Stimulated activated CD4-positive, alpha-beta T cell treated with anti-CD3 and anti-CD28 coated beads, Interleukin-2, amount 100 ng/mL, for 48 hours (primary cell): ENCODE measurements around the gene KCNC4.

Experiments
- DNase-seq, 2 donors: peaks; one replicate each; pipeline ENCODE4 v3.0.0-alpha.2; 2020

KCNC4 gene

GRCh38 chr1:110189181-110189580 is 20.9 kb upstream of the KCNC4 start:
- no peak for DNase-seq

- no peak for DNase-seq
Measured at GRCh38 chr1:110190282-110190929, 19.7 kb upstream of the KCNC4 start.

GRCh38 chr1:110192541-110192940 is 17.6 kb upstream of the KCNC4 start:
- DNase-seq, result no peak

GRCh38 chr1:110195196-110195595 is 14.9 kb upstream of the KCNC4 start:
- DNase-seq, result no peak

- peak; percentile 45 to 53 for DNase-seq
Measured at GRCh38 chr1:110196917-110197765, 13.0 kb upstream of the KCNC4 start.

- DNase-seq, result no peak
Measured at GRCh38 chr1:110197905-110198629, 12.0 kb upstream of the KCNC4 start.

GRCh38 chr1:110198746-110199145 is 11.4 kb upstream of the KCNC4 start:
- no peak for DNase-seq

GRCh38 chr1:110200190-110200589 is 9.9 kb upstream of the KCNC4 start:
- DNase-seq, result no peak

GRCh38 chr1:110200666-110201065 is 9.4 kb upstream of the KCNC4 start:
- no peak for DNase-seq

GRCh38 chr1:110201157-110201825 is 8.8 kb upstream of the KCNC4 start:
- no peak for DNase-seq

- peak; percentile 77 to 78 for DNase-seq
Measured at GRCh38 chr1:110203021-110203661, 7.0 kb upstream of the KCNC4 start.

GRCh38 chr1:110205156-110205555 is 5.0 kb upstream of the KCNC4 start:
- no peak for DNase-seq

- DNase-seq, result no peak
Measured at GRCh38 chr1:110205591-110206155, 4.4 kb upstream of the KCNC4 start.

- DNase-seq, result no peak
Measured at GRCh38 chr1:110206261-110206920, 3.7 kb upstream of the KCNC4 start.

GRCh38 chr1:110207831-110208230 is 2.3 kb upstream of the KCNC4 start:
- DNase-seq, result peak; percentile 75 to 77

GRCh38 chr1:110208916-110209645 is 1.0 kb upstream of the KCNC4 start:
- DNase-seq, result no peak

GRCh38 chr1:110210604-110211495 is 736 bp downstream of the KCNC4 start:
- peak; percentile 38 to 44 for DNase-seq

GRCh38 chr1:110211496-110212168 is 1.5 kb downstream of the KCNC4 start:
- peak in 1 of 2 donors; percentile 31 for DNase-seq
